HepG2 (cell line): ENCODE data around the gene HYAL1. TPM values are rescaled to one million over a fixed set of nuclear protein-coding genes. Genes with fewer than 3 reads are reported as not detected.
A peak's percentile ranks its signal among the peaks of the same experiment; 100 is the strongest.

Experiments
- AGO2 ChIP-seq: fragments of 200-400 bp; formaldehyde crosslinking; optimal IDR thresholded peaks from 2 replicates; pipeline ENCODE3; 2017; ENCODE audit warnings: mild to moderate bottlenecking, low read depth, low read length, moderate library complexity
- ARNT2 ChIP-seq: sonication (generic); formaldehyde crosslinking; IDR thresholded peaks from 2 replicates; pipeline ENCODE4 v1.8.0; 2022; ENCODE audit warnings: mild to moderate bottlenecking, low read depth, missing genetic modification reagents, moderate library complexity
- CEBPZ ChIP-seq: IDR thresholded peaks from 2 replicates; pipeline ENCODE4 v1.6.1; 2012; ENCODE audit warnings: low read length, improper control_type of control experiment
- ETS1 ChIP-seq: sonication (generic); formaldehyde crosslinking; IDR thresholded peaks from 2 replicates; pipeline ENCODE4 v1.4.0; 2020; ENCODE audit warnings: missing genetic modification reagents
- FOXK1 ChIP-seq: sonication (generic); formaldehyde crosslinking; IDR thresholded peaks from 2 replicates; pipeline ENCODE4 v1.4.0; 2020; ENCODE audit warnings: low read depth, missing genetic modification reagents, borderline replicate concordance
- ISX ChIP-seq: sonication (generic); formaldehyde crosslinking; conservative IDR thresholded peaks from 2 replicates; pipeline ENCODE4 v1.5.0; 2020; ENCODE audit warnings: missing genetic modification reagents
- NFYC ChIP-seq: IDR thresholded peaks from 2 replicates; pipeline ENCODE4 v1.6.1; 2016; ENCODE audit warnings: missing genetic modification reagents, missing compliant biosample characterization
- SNAPC4 ChIP-seq: sonication (generic); formaldehyde crosslinking; IDR thresholded peaks from 2 replicates; pipeline ENCODE4 v1.4.0; 2020; ENCODE audit warnings: mild to moderate bottlenecking, missing genetic modification reagents
- TBX2 ChIP-seq: sonication (generic); formaldehyde crosslinking; IDR thresholded peaks from 2 replicates; pipeline ENCODE4 v1.5.0; 2020; ENCODE audit warnings: missing genetic modification reagents, mild to moderate bottlenecking, borderline replicate concordance
- XRCC5 ChIP-seq: fragments of 200-400 bp; formaldehyde crosslinking; optimal IDR thresholded peaks from 2 replicates; pipeline ENCODE3; 2017; ENCODE audit warnings: mild to moderate bottlenecking, low read length
- ZBTB21 ChIP-seq: sonication (generic); formaldehyde crosslinking; IDR thresholded peaks from 2 replicates; pipeline ENCODE4 v1.4.0; 2020; ENCODE audit warnings: missing genetic modification reagents
- ZKSCAN5 ChIP-seq: sonication (generic); formaldehyde crosslinking; IDR thresholded peaks from 2 replicates; pipeline ENCODE4 v1.5.1; 2020; ENCODE audit warnings: mild to moderate bottlenecking, missing genetic modification reagents
- ZNF251 ChIP-seq: sonication (generic); formaldehyde crosslinking; IDR thresholded peaks from 2 replicates; pipeline ENCODE4 v1.9.0; 2021; ENCODE audit warnings: mild to moderate bottlenecking, missing genetic modification reagents
- ZNF503 ChIP-seq: sonication (generic); formaldehyde crosslinking; IDR thresholded peaks from 2 replicates; pipeline ENCODE4 v1.4.0; 2020; ENCODE audit warnings: missing genetic modification reagents
- ZNF552 ChIP-seq: sonication (generic); formaldehyde crosslinking; IDR thresholded peaks from 2 replicates; pipeline ENCODE4 v1.9.0; 2022; ENCODE audit warnings: missing genetic modification reagents, mild to moderate bottlenecking, borderline replicate concordance
- ZNF564 ChIP-seq: sonication (generic); formaldehyde crosslinking; IDR thresholded peaks from 2 replicates; pipeline ENCODE4 v1.8.1; 2023; ENCODE audit warnings: mild to moderate bottlenecking, missing genetic modification reagents
- ZNF83 ChIP-seq: sonication (generic); formaldehyde crosslinking; IDR thresholded peaks from 2 replicates; pipeline ENCODE4 v1.4.0; 2020; ENCODE audit warnings: missing genetic modification reagents, mild to moderate bottlenecking, borderline replicate concordance
- polyA plus RNA-seq, 8 experiments: library from polyadenylated mRNA; depleted of rRNA in 3 of 8; stranded (reverse) in 7 of 8; unstranded in 1 of 8; fragments of >200 nt; fragmentation: Illumina TruSeq in 4 of 8; extraction: Trizol in 4 of 8; gene quantifications; 2 replicates each; pipeline versions ENCODE4 v1.2.1 to v1.2.3, GENCODE V29; 2011 to 2016; ENCODE audit warnings: low read depth in 4 of 8, missing spikeins in 1 of 8, mixed read lengths in 1 of 8; ENCODE audit not compliant: insufficient read depth in 1 of 8
- total RNA-seq, 5 experiments: library from RNA; depleted of rRNA; stranded (reverse); fragments of >200 nt; fragmentation: Illumina TruSeq; extraction: Trizol; gene quantifications; 2 replicates each; pipeline ENCODE4 v1.2.3, GENCODE V29; 2016; ENCODE audit warnings: low read depth in 1 of 5

Gene HYAL1
- total and polyA plus RNA-seq, 2 of the 13 experiments (the other 11 are each of a cell fraction or from before 2014, with no cell fraction given): 76.5 to 193 TPM

- TF ChIP-seq ZNF503 (CRISPR knock-in tag): peak; percentile 3; the same call in 1 of the 2 replicates
- no peak for TF ChIP-seq NFYC
- TF ChIP-seq SNAPC4 (CRISPR knock-in tag): no peak
- TF ChIP-seq ZKSCAN5: 0 out of 2 replicates have a peak, but pooled peaks have one; percentile 52
- TF ChIP-seq ZNF564 (CRISPR knock-in tag): peak; percentile 30
- no peak for TF ChIP-seq CEBPZ
- no peak for TF ChIP-seq ETS1 (CRISPR knock-in tag)
- no peak for TF ChIP-seq ZBTB21 (CRISPR knock-in tag)
- no peak for TF ChIP-seq ARNT2
- no peak for TF ChIP-seq FOXK1
- TF ChIP-seq ZNF251 (CRISPR knock-in tag): no peak
- TF ChIP-seq ZNF83: no peak
- peak; percentile 92 for TF ChIP-seq AGO2
- TF ChIP-seq XRCC5: peak; percentile 6
- no peak for TF ChIP-seq ZNF552 (CRISPR knock-in tag)
- no peak for TF ChIP-seq ISX (CRISPR knock-in tag)
- peak; percentile 1; the same call in 1 of the 2 replicates for TF ChIP-seq TBX2 (CRISPR knock-in tag)
Observed at GRCh38 chr3:50302095-50303012, 1.0 kb downstream of the HYAL1 start (continued).
